ENCODE measurements around the gene KCNG2.

GRCh38 chr18:79937103-79937860 is 139.5 kb downstream of the KCNG2 start:
- no peak for TF ChIP-seq CTCF (conservative IDR thresholded peaks at IDR 0.05; ENCODE audit: low read length)
- no peak for TF ChIP-seq EZH2phosphoT487 (IDR thresholded peaks at IDR 0.05; ENCODE audit: borderline replicate concordance, low read depth, low read length)

Measured in OCI-LY7 (cell line).